GM18858 (cell line): ENCODE data around the gene CRACDL.
"Not testable (repeated sequence)": the region's sequence is repeated elsewhere in the genome, so short reads cannot be mapped to it uniquely, and the experiment has no call there.

Experiments used
- ATAC-seq: cut with Tn5 transposase; IDR thresholded peaks from one replicate; pipeline ENCODE4 v1.9.1; 2021; ENCODE audit not compliant: unreplicated experiment

The CRACDL gene

GRCh38 chr2:98908931-98909316, 27.1 kb downstream of the CRACDL start:
- no peak for ATAC-seq

DNA sequence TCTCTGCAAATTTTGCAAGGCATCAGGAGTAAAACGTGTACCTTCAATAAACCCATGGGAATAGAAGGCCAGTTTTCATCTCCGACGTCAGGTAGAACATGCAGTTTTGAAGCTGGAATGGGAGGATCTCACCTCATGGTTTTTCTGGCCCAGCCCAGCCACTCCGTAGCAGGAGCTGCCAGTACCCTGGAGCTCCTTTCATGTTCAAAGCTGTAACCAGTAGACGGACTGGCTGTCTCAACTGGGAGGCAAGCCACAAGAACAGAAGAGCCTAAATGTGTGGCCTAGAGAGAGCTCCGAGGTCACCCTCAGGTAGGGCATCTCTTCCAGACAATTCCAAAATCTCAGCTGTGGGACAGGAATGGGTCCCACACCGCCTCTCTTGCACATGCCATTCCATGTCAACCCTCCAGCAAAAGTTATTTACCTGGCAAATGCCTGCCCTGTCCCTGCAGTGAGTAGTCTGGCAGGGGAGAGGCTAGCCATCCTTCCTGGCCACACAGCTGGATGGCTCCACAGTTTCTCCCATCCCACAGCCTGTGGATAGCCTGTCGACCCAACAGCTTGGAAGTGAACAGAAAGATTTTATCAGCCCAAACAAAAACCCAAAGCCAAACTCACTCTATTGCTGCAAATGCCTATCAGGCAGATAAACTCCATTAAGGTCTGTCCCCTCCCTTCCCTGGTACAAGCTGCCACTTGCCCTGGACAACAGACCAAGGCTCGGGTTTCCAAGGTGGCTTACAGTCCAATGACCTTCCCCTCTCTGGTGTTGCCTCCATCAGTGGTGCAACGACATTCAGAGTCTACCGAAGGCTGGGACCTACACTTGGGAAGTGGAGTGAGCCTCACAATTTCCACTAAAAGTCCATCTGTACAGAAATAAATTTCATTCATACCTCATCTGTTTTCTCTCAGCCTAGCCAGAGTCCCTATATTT, 27.8 kb downstream of the CRACDL start:
- no peak for ATAC-seq

DNA sequence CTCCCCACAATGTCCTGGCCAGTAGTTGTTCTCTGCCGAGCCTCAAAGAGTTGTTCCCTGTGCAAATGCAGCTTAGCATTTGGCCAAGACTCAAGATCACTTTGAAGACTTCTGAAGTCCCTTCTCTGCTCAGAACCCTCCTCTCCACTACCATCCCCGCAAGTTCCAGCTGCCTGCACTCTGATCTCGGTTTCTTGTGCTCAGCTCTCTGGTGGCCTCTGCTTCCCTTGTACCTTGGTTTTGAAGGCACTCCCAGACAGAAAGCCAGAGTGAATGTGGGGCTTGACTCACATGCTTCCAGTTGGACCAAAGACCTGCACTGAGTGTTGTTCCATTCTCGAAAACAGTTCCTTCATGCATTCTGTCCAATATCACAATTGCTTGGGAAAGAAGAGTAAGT, 28.6 kb downstream of the CRACDL start:
- ATAC-seq = no peak

GRCh38 chr2:98903767-98904485, 32.1 kb downstream of the CRACDL start:
- ATAC-seq = no peak

GRCh38 chr2:98903064-98903355, 33.0 kb downstream of the CRACDL start:
- ATAC-seq = no peak

GRCh38 chr2:98902209-98903063, 33.6 kb downstream of the CRACDL start:
- ATAC-seq = no peak

GRCh38 chr2:98901702-98902101, 34.3 kb downstream of the CRACDL start:
- ATAC-seq = no peak

GRCh38 chr2:98901291-98901690, 34.7 kb downstream of the CRACDL start:
- no peak for ATAC-seq

- no peak for ATAC-seq
Measured at GRCh38 chr2:98900721-98901120, 35.3 kb downstream of the CRACDL start.

- ATAC-seq = not testable (repeated sequence)
Measured at GRCh38 chr2:98899703-98900078, 36.3 kb downstream of the CRACDL start.

GRCh38 chr2:98899041-98899702, 36.9 kb downstream of the CRACDL start:
- no peak for ATAC-seq

GRCh38 chr2:98898423-98898841, 37.6 kb downstream of the CRACDL start:
- no peak for ATAC-seq

GRCh38 chr2:98897746-98898145, 38.3 kb downstream of the CRACDL start:
- ATAC-seq = no peak

GRCh38 chr2:98896944-98897343, 39.1 kb downstream of the CRACDL start:
- no peak for ATAC-seq

DNA sequence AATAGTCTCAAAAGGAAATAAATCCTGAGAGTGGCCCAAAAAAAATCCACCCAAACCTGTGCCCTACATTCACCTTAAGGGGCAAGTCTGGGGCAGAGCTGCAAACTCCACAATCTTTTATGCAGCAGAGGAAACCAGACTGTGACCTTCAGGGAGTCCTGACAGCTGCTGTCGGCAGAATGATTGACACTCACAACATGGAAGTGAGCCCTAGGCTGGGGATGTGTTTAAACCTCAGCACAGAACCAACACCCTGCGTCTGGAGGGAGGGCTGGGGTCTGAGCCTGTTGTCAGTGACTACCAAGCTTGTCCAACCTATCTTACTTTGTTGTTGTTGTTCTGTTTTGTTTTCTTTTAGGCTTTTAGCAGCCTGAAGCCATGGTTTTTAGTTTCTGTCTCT, 39.6 kb downstream of the CRACDL start:
- ATAC-seq = no peak

GRCh38 chr2:98895901-98896300, 40.1 kb downstream of the CRACDL start:
- ATAC-seq = no peak

GRCh38 chr2:98895221-98895620, 40.8 kb downstream of the CRACDL start:
- ATAC-seq = no peak

GRCh38 chr2:98894331-98895000, 41.6 kb downstream of the CRACDL start:
- ATAC-seq = no peak

DNA sequence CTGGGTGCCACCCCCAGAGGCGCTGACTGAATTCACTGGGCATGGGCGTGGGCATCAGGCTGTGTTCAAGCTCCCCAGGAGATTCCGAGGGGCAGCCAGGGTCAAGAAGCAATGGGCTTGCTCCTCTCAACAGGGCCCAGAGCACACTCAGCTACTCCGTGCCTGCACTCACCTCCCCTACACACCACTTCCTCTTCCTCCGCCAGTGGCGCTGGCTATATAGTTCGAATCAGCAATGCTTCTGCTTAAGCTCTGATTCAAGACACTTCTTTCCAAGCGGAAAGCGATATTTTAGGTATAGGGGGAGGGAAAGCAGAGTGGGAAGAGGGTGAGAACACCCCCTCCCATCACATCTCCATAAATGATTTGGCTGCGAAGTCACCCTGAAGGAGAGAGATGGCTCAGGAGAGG, 42.1 kb downstream of the CRACDL start:
- ATAC-seq = no peak

- no peak for ATAC-seq
Measured at GRCh38 chr2:98892871-98893270, 43.2 kb downstream of the CRACDL start.
